H1 (cell line): ENCODE measurements around the gene FNDC11. TPM values are rescaled to one million over a fixed set of nuclear protein-coding genes. Genes with fewer than 3 reads are reported as not detected.
"Not testable (repeated sequence)": the region's sequence is repeated elsewhere in the genome, so short reads cannot be mapped to it uniquely, and the experiment has no call there.

Source experiments
- CTCF ChIA-PET: fragments of 300-600 bp; sonication (Branson Sonifier 250); formaldehyde crosslinking; loops from one replicate; lab custom pipeline; 2021; ENCODE audit not compliant: partially characterized antibody; lab: Charles Lee
- POLR2A ChIA-PET: fragments of 300-600 bp; sonication (Branson Sonifier 250); formaldehyde crosslinking; loops from one replicate; lab custom pipeline; 2021; ENCODE audit warnings: inconsistent platforms; ENCODE audit not compliant: partially characterized antibody; lab: Charles Lee
- DNase-seq, 2 experiments: peaks; one replicate each; pipeline versions ENCODE4 v3.0.0 to v3.0.0-alpha.2; 2010 to 2022; ENCODE audit warnings: low spot score in 2 of 2, low read depth in 1 of 2, mixed read lengths in 1 of 2
- FAIRE-seq: peaks from 2 replicates; lab custom pipeline; 2011; peaks lifted over from hg19 to GRCh38; lab: Jason Lieb, UNC
- H2AFZ ChIP-seq: 2 replicates; pipeline ENCODE4 v1.8.1; 2012; ENCODE audit warnings: low read length, inconsistent platforms
- H2AK5ac ChIP-seq: 2 replicates; pipeline ENCODE4 v1.6.1; 2013; ENCODE audit warnings: low read depth, low read length
- H2BK120ac ChIP-seq: replicated peaks from 2 replicates; pipeline ENCODE3; 2013; ENCODE audit warnings: low read depth, low read length, inconsistent platforms
- H2BK12ac ChIP-seq: 2 replicates; pipeline ENCODE4 v1.6.1; 2013; ENCODE audit warnings: low read depth, low read length
- H2BK15ac ChIP-seq: 2 replicates; pipeline ENCODE4 v1.6.1; 2013; ENCODE audit warnings: low read length
- H2BK20ac ChIP-seq: 2 replicates; pipeline ENCODE4 v1.6.1; 2013; ENCODE audit warnings: low read length
- H2BK5ac ChIP-seq: 2 replicates; pipeline ENCODE4 v1.6.1; 2013; ENCODE audit warnings: low read depth, low read length
- H3K14ac ChIP-seq: 2 replicates; pipeline ENCODE4 v1.6.1; 2013; ENCODE audit warnings: inconsistent platforms; ENCODE audit not compliant: insufficient read length
- H3K18ac ChIP-seq: 2 replicates; pipeline ENCODE4 v1.6.1; 2013; ENCODE audit warnings: low read length; ENCODE audit errors: extremely low read depth
- H3K23ac ChIP-seq: 2 replicates; pipeline ENCODE4 v1.6.1; 2013; ENCODE audit warnings: inconsistent platforms; ENCODE audit not compliant: insufficient read length
- H3K23me2 ChIP-seq: 2 replicates; pipeline ENCODE4 v1.6.1; 2013; ENCODE audit warnings: low read depth, low read length
- H3K27ac ChIP-seq: 2 replicates; pipeline ENCODE4 v1.6.1; 2011; ENCODE audit warnings: low read depth, low read length, inconsistent platforms
- H3K27me3 ChIP-seq, 4 experiments: replicated peaks in 1 of 4; 1 replicate in 1 of 4; 2 replicates in 3 of 4; pipeline versions ENCODE4 v1.6.1 to v1.8.1; 2011 to 2013; ENCODE audit warnings: low read length in 3 of 4, mild to moderate bottlenecking in 3 of 4, inconsistent platforms in 2 of 4, mixed read lengths in 2 of 4, moderate library complexity in 1 of 4; ENCODE audit not compliant: control insufficient read depth in 3 of 4, insufficient read depth in 3 of 4; ENCODE audit errors: extremely low read depth in 1 of 4
- H3K36me3 ChIP-seq, 4 experiments: 2 replicates each; pipeline versions ENCODE4 v1.6.1 to v1.8.1; 2011 to 2013; ENCODE audit warnings: mild to moderate bottlenecking in 4 of 4, low read length in 3 of 4, moderate library complexity in 2 of 4, control low read depth in 1 of 4, inconsistent platforms in 1 of 4; ENCODE audit not compliant: insufficient read depth in 4 of 4, control insufficient read depth in 2 of 4
- H3K4ac ChIP-seq: replicated peaks from 2 replicates; pipeline ENCODE3; 2013; ENCODE audit warnings: low read length, low read depth, mixed read lengths, inconsistent platforms; ENCODE audit not compliant: insufficient read length
- H3K4me1 ChIP-seq, 4 experiments: replicated peaks in 1 of 4; 1 replicate in 1 of 4; 2 replicates in 3 of 4; pipeline versions ENCODE4 v1.6.1 to v1.8.1; 2011 to 2013; ENCODE audit warnings: low read length in 3 of 4, inconsistent platforms in 2 of 4, mixed read lengths in 1 of 4; ENCODE audit not compliant: insufficient read depth in 4 of 4, control insufficient read depth in 3 of 4
- H3K4me2 ChIP-seq, 2 experiments: 2 replicates each; pipeline versions ENCODE4 v1.6.1 to v1.8.1; 2011 to 2013; ENCODE audit warnings: low read depth in 2 of 2, low read length in 2 of 2, control low read depth in 1 of 2, inconsistent platforms in 1 of 2, mild to moderate bottlenecking in 1 of 2; ENCODE audit not compliant: insufficient read depth in 1 of 2
- H3K4me3 ChIP-seq, 4 experiments: fragments of 200-600, 300-600 bp in 1 of 4; sonication (generic), shearing (Covaris generic), sonication (Bioruptor Twin) in 1 of 4; 2 replicates each; pipeline versions ENCODE4 v1.5.1 to v1.8.1; 2011 to 2016; ENCODE audit warnings: low read length in 4 of 4, low read depth in 3 of 4, control low read depth in 2 of 4, inconsistent platforms in 2 of 4, mild to moderate bottlenecking in 2 of 4, mixed read lengths in 1 of 4, moderate library complexity in 1 of 4; ENCODE audit not compliant: insufficient read depth in 2 of 4; ENCODE audit errors: extremely low read depth in 1 of 4
- H3K56ac ChIP-seq: replicated peaks from 2 replicates; pipeline ENCODE3; 2013; ENCODE audit warnings: low read depth, mild to moderate bottlenecking, mixed read lengths, low read length, inconsistent platforms; ENCODE audit not compliant: insufficient read length
- H3K79me1 ChIP-seq: 2 replicates; pipeline ENCODE4 v1.6.1; 2013; ENCODE audit warnings: low read depth, low read length, control low read depth
- H3K79me2 ChIP-seq, 2 experiments: 2 replicates each; pipeline versions ENCODE4 v1.6.1 to v1.8.1; 2012 to 2013; ENCODE audit warnings: low read length in 2 of 2, mild to moderate bottlenecking in 2 of 2, inconsistent platforms in 1 of 2; ENCODE audit not compliant: insufficient read depth in 2 of 2, control insufficient read depth in 1 of 2
- H3K9ac ChIP-seq, 4 experiments: replicated peaks in 1 of 4; 1 replicate in 1 of 4; 2 replicates in 3 of 4; pipeline versions ENCODE4 v1.6.1 to v1.8.1; 2011 to 2013; ENCODE audit warnings: low read depth in 3 of 4, low read length in 3 of 4, control low read depth in 2 of 4, mild to moderate bottlenecking in 2 of 4, moderate library complexity in 2 of 4, inconsistent platforms in 1 of 4; ENCODE audit errors: extremely low read depth in 1 of 4
- H3K9me3 ChIP-seq, 2 experiments: 2 replicates each; pipeline versions ENCODE4 v1.6.1 to v1.8.1; 2012 to 2013; ENCODE audit warnings: mild to moderate bottlenecking in 2 of 2, moderate library complexity in 2 of 2, control low read depth in 1 of 2, inconsistent platforms in 1 of 2, low read depth in 1 of 2, low read length in 1 of 2, mixed read lengths in 1 of 2; ENCODE audit not compliant: insufficient read depth in 2 of 2
- H4K20me1 ChIP-seq, 2 experiments: replicated peaks in 1 of 2; 2 replicates each; pipeline versions ENCODE3 to v1.8.1; 2011 to 2013; ENCODE audit warnings: inconsistent platforms in 2 of 2, low read length in 2 of 2, mild to moderate bottlenecking in 1 of 2; ENCODE audit not compliant: insufficient read depth in 2 of 2, control insufficient read depth in 1 of 2
- H4K5ac ChIP-seq: 2 replicates; pipeline ENCODE4 v1.6.1; 2013; ENCODE audit warnings: low read length, low read depth, mixed read lengths, inconsistent platforms; ENCODE audit not compliant: insufficient read length
- H4K8ac ChIP-seq: 2 replicates; pipeline ENCODE4 v1.8.0; 2013; ENCODE audit warnings: mild to moderate bottlenecking, moderate library complexity, low read length, inconsistent platforms; ENCODE audit not compliant: insufficient read depth; ENCODE audit errors: extremely low read depth
- H4K91ac ChIP-seq: replicated peaks from 2 replicates; pipeline ENCODE3; 2013; ENCODE audit warnings: low read length, mixed read lengths, inconsistent platforms; ENCODE audit not compliant: insufficient read length
- BCL11A ChIP-seq, 2 experiments: IDR thresholded peaks; one replicate each; pipeline ENCODE4 v1.6.1; 2011; ENCODE audit warnings: low read depth in 2 of 2, low read length in 2 of 2, mild to moderate bottlenecking in 2 of 2
- HDAC6 ChIP-seq: IDR thresholded peaks from one replicate; pipeline ENCODE4 v1.7.1; 2012; ENCODE audit warnings: low read depth, mild to moderate bottlenecking, inconsistent platforms, low read length, moderate library complexity
- WGBS, 2 experiments: shearing (Covaris generic) in 1 of 2; methylation state at CpG; one replicate each; pipeline versions ENCODE4 v1.1.6 to v1.1.7; 2013 to 2015; ENCODE audit warnings: low lambda C conversion rate in 2 of 2, mixed read lengths in 2 of 2, inconsistent platforms in 1 of 2, low coverage in 1 of 2, missing lambda C conversion rate in 1 of 2; ENCODE audit not compliant: insufficient replicate concordance in 2 of 2, insufficient coverage in 1 of 2, insufficient read length in 1 of 2; ENCODE audit errors: extremely low coverage in 1 of 2, missing lambda C conversion rate in 1 of 2; 5-methylcytosine and 5-hydroxymethylcytosine counted together
- polyA plus RNA-seq, 7 experiments: library from polyadenylated mRNA; depleted of rRNA in 3 of 7; stranded (reverse) in 5 of 7; unstranded in 2 of 7; fragments of >200 nt in 5 of 7; fragments of 200-250 nt in 2 of 7; gene quantifications; 1 replicate in 5 of 7; 2 replicates in 1 of 7; 4 replicates in 1 of 7; pipeline versions ENCODE4 v1.2.1 to v1.2.3, GENCODE V29; 2011 to 2013; ENCODE audit warnings: missing spikeins in 2 of 7, mixed read lengths in 2 of 7
- total RNA-seq: library from RNA; stranded (reverse); fragmentation: NEBNext Ultra II Directional; extraction: Animal tissue kit (Norgen Biotek cat#: 25700); gene quantifications from 2 replicates; pipeline ENCODE4 v1.2.1, GENCODE V29; 2021
- TF ChIP-seq, protein P1 (sequence below): IDR thresholded peaks from 2 replicates; pipeline ENCODE4 v1.6.1; 2012; ENCODE audit warnings: inconsistent platforms

The FNDC11 gene
- total and polyA plus RNA-seq, 2 of the 8 experiments (the other 6 are each of a cell fraction or from before 2014, with no cell fraction given), result 2.6 to 8.8 TPM

DNA sequence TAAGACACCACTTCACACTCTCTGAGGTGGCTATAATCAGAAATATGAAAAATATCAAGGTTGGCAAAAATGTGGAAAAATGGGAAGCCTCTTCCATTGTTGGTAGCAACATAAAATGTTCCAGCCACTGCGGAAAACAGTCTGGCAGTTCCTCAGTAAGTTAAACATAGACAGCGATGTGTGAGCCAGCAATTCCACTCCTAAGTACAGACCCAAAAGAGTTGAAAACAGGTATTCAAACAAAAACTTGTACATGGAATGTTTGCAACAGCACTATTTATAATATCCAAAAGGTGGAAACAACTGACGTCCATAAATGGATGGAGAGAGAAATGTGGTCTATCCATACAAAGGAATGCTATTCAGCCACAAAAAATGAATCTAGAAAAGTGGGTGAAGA is 40.8 kb upstream of the FNDC11 start (continued):
- TF ChIP-seq, protein P1, sequence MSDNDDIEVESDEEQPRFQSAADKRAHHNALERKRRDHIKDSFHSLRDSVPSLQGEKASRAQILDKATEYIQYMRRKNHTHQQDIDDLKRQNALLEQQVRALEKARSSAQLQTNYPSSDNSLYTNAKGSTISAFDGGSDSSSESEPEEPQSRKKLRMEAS, result no peak
- no peak for TF ChIP-seq BCL11A (IDR thresholded peaks at IDR 0.05; ENCODE audit: low read depth in 2 of 2, low read length in 2 of 2)
- TF ChIP-seq HDAC6, result no peak

- H3K4me3 ChIP-seq, FAIRE-seq, H2AK5ac ChIP-seq, H2BK15ac ChIP-seq, H2AFZ ChIP-seq, H3K18ac ChIP-seq, H3K27ac ChIP-seq, H4K8ac ChIP-seq, H3K9ac ChIP-seq, H3K23me2 ChIP-seq, H3K4ac ChIP-seq, H3K79me1 ChIP-seq, H2BK5ac ChIP-seq, H2BK120ac ChIP-seq, H3K4me2 ChIP-seq, H4K5ac ChIP-seq, H3K23ac ChIP-seq, H4K91ac ChIP-seq, H3K14ac ChIP-seq, H2BK12ac ChIP-seq, CTCF ChIA-PET, H3K9me3 ChIP-seq, DNase-seq, H3K36me3 ChIP-seq, H4K20me1 ChIP-seq, H2BK20ac ChIP-seq, H3K56ac ChIP-seq, H3K27me3 ChIP-seq, H3K79me2 ChIP-seq, H3K4me1 ChIP-seq: not testable (repeated sequence)
- WGBS, 2 experiments, result 90% methylated on average over 9 of the region's 10 CpGs; no CpG with 5 or more reads in 1 of the 2 experiments
- POLR2A ChIA-PET, result interaction anchor here (0.6 kb wide), 1 partner anchor 110 kb away, joined by 3 read pairs; no protein-coding TSS in a partner anchor
Measured at GRCh38 chr20:63514520-63514919, 39.4 kb upstream of the FNDC11 start.
